HG02678 (cell line): ENCODE results near the gene CP.
"Not testable (repeated sequence)": the region's sequence is repeated elsewhere in the genome, so short reads cannot be mapped to it uniquely, and the experiment has no call there.

Experiments
- ATAC-seq: cut with Tn5 transposase; IDR thresholded peaks from one replicate; pipeline ENCODE4 v1.9.1; 2021; ENCODE audit warnings: mild to moderate bottlenecking, moderate library complexity; ENCODE audit not compliant: unreplicated experiment

Gene CP

GRCh38 chr3:149231871-149232270 lies 10.2 kb upstream of the CP start:
- no peak for ATAC-seq

- ATAC-seq: no peak
Measured at GRCh38 chr3:149227591-149228268, 6.1 kb upstream of the CP start.

GRCh38 chr3:149226776-149227175 lies 5.1 kb upstream of the CP start:
- no peak for ATAC-seq

GRCh38 chr3:149224736-149225594 lies 3.3 kb upstream of the CP start:
- peak; percentile 95 for ATAC-seq

GRCh38 chr3:149223461-149223820 lies 1.8 kb upstream of the CP start:
- ATAC-seq: no peak

GRCh38 chr3:149219380-149220121 lies 2.1 kb downstream of the CP start:
- ATAC-seq: not testable (repeated sequence)

GRCh38 chr3:149217347-149217746 lies 4.3 kb downstream of the CP start:
- no peak for ATAC-seq

- no peak for ATAC-seq
Measured at GRCh38 chr3:149216193-149216869, 5.3 kb downstream of the CP start.

GRCh38 chr3:149215515-149215914 lies 6.1 kb downstream of the CP start:
- ATAC-seq: no peak

GRCh38 chr3:149214702-149215101 lies 6.9 kb downstream of the CP start:
- ATAC-seq: no peak

- ATAC-seq: no peak
Measured at GRCh38 chr3:149212386-149212785, 9.2 kb downstream of the CP start.

GRCh38 chr3:149209431-149209830 lies 12.2 kb downstream of the CP start:
- no peak for ATAC-seq

- ATAC-seq: no peak
Measured at GRCh38 chr3:149207475-149207874, 14.2 kb downstream of the CP start.

GRCh38 chr3:149204390-149204991 lies 17.1 kb downstream of the CP start:
- no peak for ATAC-seq

GRCh38 chr3:149203758-149204157 lies 17.9 kb downstream of the CP start:
- peak; percentile 96 for ATAC-seq

- ATAC-seq: no peak
Measured at GRCh38 chr3:149199474-149199873, 22.2 kb downstream of the CP start.

GRCh38 chr3:149198611-149199010 lies 23.0 kb downstream of the CP start:
- no peak for ATAC-seq

GRCh38 chr3:149197669-149198068 lies 24.0 kb downstream of the CP start:
- ATAC-seq: no peak

GRCh38 chr3:149196805-149197592 lies 24.6 kb downstream of the CP start:
- not testable (repeated sequence) for ATAC-seq

- no peak for ATAC-seq
Measured at GRCh38 chr3:149195221-149195620, 26.4 kb downstream of the CP start.
